Osteoblast (primary cell): ENCODE results near the gene FAM9C. TPM values are rescaled to one million over a fixed set of nuclear protein-coding genes. Genes with fewer than 3 reads are reported as not detected.
A peak's percentile ranks its signal among the peaks of the same experiment; 100 is the strongest.

Source experiments
- DNase-seq: peaks from one replicate; pipeline ENCODE4 v3.0.0; 2011; ENCODE audit warnings: low spot score, mixed read lengths; ENCODE audit not compliant: insufficient read length; ENCODE audit errors: missing footprints
- H2AFZ ChIP-seq: 2 replicates; pipeline ENCODE4 v1.6.0; 2011; ENCODE audit warnings: mild to moderate bottlenecking, low read length
- H3K27ac ChIP-seq: 2 replicates; pipeline ENCODE4 v1.5.1; 2011; ENCODE audit warnings: mild to moderate bottlenecking, low read depth, low read length, moderate library complexity
- H3K27me3 ChIP-seq: 2 replicates; pipeline ENCODE4 v1.6.0; 2012; ENCODE audit warnings: mild to moderate bottlenecking, control low read depth, inconsistent platforms, low read length, moderate library complexity; ENCODE audit not compliant: insufficient read depth
- H3K36me3 ChIP-seq: 2 replicates; pipeline ENCODE4 v1.5.1; 2011; ENCODE audit warnings: mild to moderate bottlenecking, low read length, control low read depth, moderate library complexity; ENCODE audit not compliant: insufficient read depth
- H3K4me1 ChIP-seq: 2 replicates; pipeline ENCODE4 v1.5.1; 2011; ENCODE audit warnings: mild to moderate bottlenecking, low read length, control low read depth, moderate library complexity; ENCODE audit not compliant: insufficient read depth
- H3K4me2 ChIP-seq: 2 replicates; pipeline ENCODE4 v1.6.0; 2011; ENCODE audit warnings: mild to moderate bottlenecking, low read length; ENCODE audit not compliant: insufficient read depth
- H3K4me3 ChIP-seq: fragments of 200-600 bp; sonication (generic); 3 replicates; pipeline ENCODE4 v1.5.1; 2012; ENCODE audit warnings: mild to moderate bottlenecking, low read length, inconsistent platforms; ENCODE audit not compliant: insufficient read depth
- H3K79me2 ChIP-seq: 2 replicates; pipeline ENCODE4 v1.6.0; 2012; ENCODE audit warnings: mild to moderate bottlenecking, low read length, control low read depth, inconsistent platforms; ENCODE audit not compliant: insufficient read depth
- H3K9me3 ChIP-seq: 2 replicates; pipeline ENCODE4 v1.5.1; 2011; ENCODE audit warnings: low read depth, low read length, control low read depth
- H4K20me1 ChIP-seq: 2 replicates; pipeline ENCODE4 v1.6.0; 2012; ENCODE audit warnings: mild to moderate bottlenecking, low read length, control low read depth; ENCODE audit not compliant: insufficient read depth
- total RNA-seq: library from RNA; depleted of rRNA; stranded (reverse); fragments of >200 nt; gene quantifications from 2 replicates; pipeline ENCODE4 v1.2.3, GENCODE V29; 2012
- TF ChIP-seq, protein P1 (sequence below): IDR thresholded peaks from 2 replicates; pipeline ENCODE4 v1.5.1; 2011; ENCODE audit warnings: mild to moderate bottlenecking, low read depth, low read length, moderate library complexity; ENCODE audit errors: extremely low read depth

Gene FAM9C
- total RNA-seq, 1 donor, result not detected

DNA sequence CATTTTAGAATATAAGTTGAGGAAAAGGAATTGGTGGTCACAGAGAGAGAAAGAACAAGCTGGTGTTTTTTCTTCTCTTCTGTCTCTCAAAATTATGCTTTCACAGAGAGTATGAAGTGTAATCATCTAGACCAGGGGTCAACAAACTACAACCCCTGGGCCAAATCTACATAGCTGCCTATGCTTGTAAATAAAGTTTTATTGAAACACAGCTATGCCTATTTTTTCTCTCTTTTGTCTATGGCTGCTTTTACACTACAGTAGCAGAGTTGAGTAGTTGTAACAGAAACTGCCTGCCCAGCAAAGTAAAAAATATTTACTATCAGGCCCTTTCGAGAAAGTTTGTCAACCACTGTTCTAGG, 6.7 kb upstream of the FAM9C start:
- no peak overlapping the region for H2AFZ ChIP-seq
- no peaks in the 10 kb centered on the region for H3K79me2 ChIP-seq
- H3K27me3 ChIP-seq, result no peaks in the 10 kb centered on the region
- H3K4me2 ChIP-seq, result no peak overlapping the region
- no peaks in the 10 kb centered on the region for H3K4me1 ChIP-seq
- H3K36me3 ChIP-seq, result no peaks in the 10 kb centered on the region
- no peak overlapping the region for H3K4me3 ChIP-seq
- H3K27ac ChIP-seq, result no peak overlapping the region
- DNase-seq, result no peak
- TF ChIP-seq, protein P1, sequence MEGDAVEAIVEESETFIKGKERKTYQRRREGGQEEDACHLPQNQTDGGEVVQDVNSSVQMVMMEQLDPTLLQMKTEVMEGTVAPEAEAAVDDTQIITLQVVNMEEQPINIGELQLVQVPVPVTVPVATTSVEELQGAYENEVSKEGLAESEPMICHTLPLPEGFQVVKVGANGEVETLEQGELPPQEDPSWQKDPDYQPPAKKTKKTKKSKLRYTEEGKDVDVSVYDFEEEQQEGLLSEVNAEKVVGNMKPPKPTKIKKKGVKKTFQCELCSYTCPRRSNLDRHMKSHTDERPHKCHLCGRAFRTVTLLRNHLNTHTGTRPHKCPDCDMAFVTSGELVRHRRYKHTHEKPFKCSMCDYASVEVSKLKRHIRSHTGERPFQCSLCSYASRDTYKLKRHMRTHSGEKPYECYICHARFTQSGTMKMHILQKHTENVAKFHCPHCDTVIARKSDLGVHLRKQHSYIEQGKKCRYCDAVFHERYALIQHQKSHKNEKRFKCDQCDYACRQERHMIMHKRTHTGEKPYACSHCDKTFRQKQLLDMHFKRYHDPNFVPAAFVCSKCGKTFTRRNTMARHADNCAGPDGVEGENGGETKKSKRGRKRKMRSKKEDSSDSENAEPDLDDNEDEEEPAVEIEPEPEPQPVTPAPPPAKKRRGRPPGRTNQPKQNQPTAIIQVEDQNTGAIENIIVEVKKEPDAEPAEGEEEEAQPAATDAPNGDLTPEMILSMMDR, result no peak
- H4K20me1 ChIP-seq, result no peaks in the 10 kb centered on the region
- no peaks in the 10 kb centered on the region for H3K9me3 ChIP-seq

DNA sequence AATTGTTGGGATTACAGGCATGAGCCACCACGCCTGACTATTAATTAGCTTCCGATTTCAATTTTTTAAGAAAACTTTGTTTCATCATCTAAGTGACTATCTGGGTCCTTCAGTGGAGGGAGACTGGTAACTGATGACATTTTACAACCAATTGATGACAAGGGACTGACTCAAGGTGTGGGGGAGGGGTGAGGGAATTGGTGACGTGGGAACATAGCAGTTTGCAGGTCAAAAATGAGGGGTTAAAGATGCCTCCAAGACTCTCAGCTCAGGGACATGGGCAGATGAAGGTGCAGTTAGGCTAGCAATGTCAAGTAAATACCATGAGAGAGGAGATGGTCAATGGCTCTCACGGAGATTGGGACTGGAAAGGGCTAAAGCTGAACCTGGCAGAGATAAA, 5.7 kb upstream of the FAM9C start:
- H3K79me2 ChIP-seq, result no peaks in the 10 kb centered on the region
- H3K9me3 ChIP-seq, result no peaks in the 10 kb centered on the region
- TF ChIP-seq, protein P1, result no peak
- H2AFZ ChIP-seq, result no peak overlapping the region
- no peak overlapping the region for H3K4me2 ChIP-seq
- no peaks in the 10 kb centered on the region for H3K36me3 ChIP-seq
- H3K27me3 ChIP-seq, result no peaks in the 10 kb centered on the region
- no peak overlapping the region for H3K27ac ChIP-seq
- DNase-seq, result no peak
- no peak overlapping the region for H3K4me3 ChIP-seq
- H3K4me1 ChIP-seq, result no peaks in the 10 kb centered on the region
- no peaks in the 10 kb centered on the region for H4K20me1 ChIP-seq

DNA sequence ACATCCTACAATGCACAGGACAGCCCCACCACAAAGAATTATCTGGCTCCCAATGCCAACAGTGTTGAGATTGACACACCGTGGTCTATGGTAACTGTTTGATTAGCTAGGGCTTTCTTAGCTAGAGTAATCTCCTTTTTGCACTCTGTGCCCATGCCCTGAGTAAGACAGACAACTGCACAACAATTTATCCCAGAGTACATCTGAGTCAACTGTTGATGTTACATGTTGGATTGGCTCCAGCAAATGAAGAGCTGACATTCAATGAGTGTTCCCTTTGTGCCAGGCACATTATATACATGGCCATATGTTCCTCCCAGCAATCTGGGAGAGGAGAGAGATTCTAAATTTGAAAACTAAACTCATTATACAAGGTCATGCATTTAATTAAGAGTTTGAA, 3.9 kb upstream of the FAM9C start:
- H3K27ac ChIP-seq, result no peak overlapping the region
- TF ChIP-seq, protein P1, result no peak
- H3K4me2 ChIP-seq, result no peak overlapping the region
- H2AFZ ChIP-seq, result no peak overlapping the region
- no peaks in the 10 kb centered on the region for H3K79me2 ChIP-seq
- no peaks in the 10 kb centered on the region for H4K20me1 ChIP-seq
- no peak overlapping the region for H3K4me3 ChIP-seq
- peak; percentile 68 for DNase-seq
- no peaks in the 10 kb centered on the region for H3K27me3 ChIP-seq
- no peaks in the 10 kb centered on the region for H3K36me3 ChIP-seq
- no peaks in the 10 kb centered on the region for H3K4me1 ChIP-seq
- no peaks in the 10 kb centered on the region for H3K9me3 ChIP-seq

DNA sequence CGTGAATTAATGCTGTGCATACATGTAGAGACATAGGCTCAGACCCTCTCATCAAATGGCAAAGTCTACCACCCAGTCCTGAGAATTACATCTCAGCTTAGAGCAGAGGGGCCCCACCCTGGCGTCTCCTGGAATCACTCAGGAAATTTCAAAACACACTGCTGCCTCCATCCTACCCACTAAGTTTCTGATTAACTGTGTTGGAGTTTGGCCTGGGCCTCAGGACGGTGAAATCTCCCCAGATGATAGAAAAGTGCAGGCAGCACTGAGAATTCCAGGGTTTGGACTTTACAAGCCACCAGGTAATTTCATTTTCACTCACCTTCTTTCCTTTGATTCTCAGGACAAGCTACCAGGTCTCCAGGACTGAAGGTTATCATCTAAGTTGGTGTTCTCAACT, 3.3 kb upstream of the FAM9C start:
- Histone ChIP-seq H3K36me3 (no peaks in the 10 kb centered on the region), H3K27me3 (no peaks in the 10 kb centered on the region), H3K4me1 (no peaks in the 10 kb centered on the region), H2AFZ (no peak overlapping the region), H3K4me2 (no peak overlapping the region), H3K79me2 (no peaks in the 10 kb centered on the region), H3K9me3 (no peaks in the 10 kb centered on the region), H4K20me1 (no peaks in the 10 kb centered on the region), H3K4me3 (no peak overlapping the region), H3K27ac (no peak overlapping the region)
- DNase-seq, result no peak
- TF ChIP-seq, protein P1, result no peak
